ENCODE results near the gene RABGAP1L. TPM values are rescaled to one million over a fixed set of nuclear protein-coding genes. Genes with fewer than 3 reads are reported as not detected.

The RABGAP1L gene
- total RNA-seq, 2 donors from 2014 or later, result 148 to 174 TPM

DNA sequence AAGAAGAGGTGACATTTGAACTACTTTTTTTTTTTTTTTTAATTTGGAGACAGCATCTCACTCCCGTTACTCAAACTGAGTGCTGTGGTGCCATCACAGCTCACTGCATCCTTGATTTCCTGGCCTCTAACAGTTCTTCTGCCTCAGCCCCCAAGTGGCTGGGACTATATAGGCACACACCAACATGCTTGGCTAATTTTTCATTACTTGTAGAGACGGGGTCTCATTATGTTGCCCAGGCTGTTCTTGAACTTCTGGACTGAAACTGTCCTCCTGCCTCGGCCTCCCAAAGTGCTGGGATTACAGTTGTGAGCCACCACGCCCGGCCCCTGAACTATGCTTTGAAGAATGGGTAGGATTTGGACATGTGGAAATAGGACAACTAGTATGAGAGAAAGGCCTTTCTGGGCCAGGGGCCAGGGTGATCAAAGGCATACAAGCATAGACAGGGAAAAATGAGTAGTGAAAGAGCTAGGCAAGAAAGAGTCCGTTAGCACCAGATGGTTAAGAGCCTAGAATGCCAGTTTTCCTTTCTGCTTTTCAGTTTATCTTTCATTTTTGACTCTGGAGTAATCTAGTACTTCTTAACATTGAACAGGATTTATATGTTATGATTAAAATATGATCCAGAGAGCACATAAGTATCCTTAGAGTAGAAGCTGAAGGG is 6.3 kb downstream of the RABGAP1L start:
- TF ChIP-seq, protein P1, sequence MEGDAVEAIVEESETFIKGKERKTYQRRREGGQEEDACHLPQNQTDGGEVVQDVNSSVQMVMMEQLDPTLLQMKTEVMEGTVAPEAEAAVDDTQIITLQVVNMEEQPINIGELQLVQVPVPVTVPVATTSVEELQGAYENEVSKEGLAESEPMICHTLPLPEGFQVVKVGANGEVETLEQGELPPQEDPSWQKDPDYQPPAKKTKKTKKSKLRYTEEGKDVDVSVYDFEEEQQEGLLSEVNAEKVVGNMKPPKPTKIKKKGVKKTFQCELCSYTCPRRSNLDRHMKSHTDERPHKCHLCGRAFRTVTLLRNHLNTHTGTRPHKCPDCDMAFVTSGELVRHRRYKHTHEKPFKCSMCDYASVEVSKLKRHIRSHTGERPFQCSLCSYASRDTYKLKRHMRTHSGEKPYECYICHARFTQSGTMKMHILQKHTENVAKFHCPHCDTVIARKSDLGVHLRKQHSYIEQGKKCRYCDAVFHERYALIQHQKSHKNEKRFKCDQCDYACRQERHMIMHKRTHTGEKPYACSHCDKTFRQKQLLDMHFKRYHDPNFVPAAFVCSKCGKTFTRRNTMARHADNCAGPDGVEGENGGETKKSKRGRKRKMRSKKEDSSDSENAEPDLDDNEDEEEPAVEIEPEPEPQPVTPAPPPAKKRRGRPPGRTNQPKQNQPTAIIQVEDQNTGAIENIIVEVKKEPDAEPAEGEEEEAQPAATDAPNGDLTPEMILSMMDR (IDR thresholded peaks at IDR 0.05), result no peak
- Histone ChIP-seq H3K4me3 (no peak overlapping the region), H3K27ac (peak overlapping the region; percentile 73 to 97), H3K4me1 (peaks cover 0 to 33% of the 10 kb centered on the region in 2 donors), H3K36me3 (no peaks in the 10 kb centered on the region), H3K27me3 (no peaks in the 10 kb centered on the region), H3K9me3 (no peaks in the 10 kb centered on the region)
- DNase-seq (ENCODE audit: low spot score), result no peak

DNA sequence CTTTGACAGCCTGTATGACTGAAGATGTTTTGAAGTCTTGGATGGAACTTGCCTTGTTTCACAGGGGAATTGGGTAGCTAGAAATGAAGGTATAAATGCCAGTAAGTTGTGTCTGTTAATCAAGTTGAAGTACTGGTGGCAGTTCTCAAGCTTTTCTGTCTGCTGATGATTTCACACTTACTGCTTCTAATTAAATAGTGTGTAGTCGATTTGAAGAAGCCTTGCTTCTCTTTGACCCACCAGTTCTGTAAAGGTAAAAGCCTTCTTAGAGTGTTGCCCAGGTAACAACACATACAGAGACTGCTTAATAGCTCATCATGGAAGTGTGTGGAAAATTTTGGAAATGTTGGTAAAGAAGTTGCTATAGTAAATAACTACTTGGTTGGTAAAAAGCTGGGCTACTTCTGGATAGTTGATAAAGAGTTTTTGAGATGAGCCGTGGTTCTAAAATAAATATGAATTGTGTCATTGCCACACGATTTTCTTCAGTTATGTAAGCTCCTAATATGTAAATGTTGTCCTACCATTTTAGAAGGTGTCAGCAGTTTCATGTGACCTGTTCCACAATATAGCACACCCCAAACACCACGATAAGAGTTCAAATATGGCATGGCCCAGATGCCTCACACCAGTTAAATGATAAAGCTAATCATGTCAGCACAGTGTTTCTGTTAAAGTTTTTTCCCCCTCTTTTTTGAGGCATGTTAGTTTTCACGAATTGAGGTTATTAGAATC is 7.4 kb downstream of the RABGAP1L start:
- Histone ChIP-seq H3K27me3 (no peaks in the 10 kb centered on the region), H3K36me3 (no peaks in the 10 kb centered on the region), H3K9me3 (no peaks in the 10 kb centered on the region), H3K4me1 (peaks cover 0 to 32% of the 10 kb centered on the region in 2 donors), H3K4me3 (no peak overlapping the region), H3K27ac (peak overlapping the region; percentile 73 to 97)
- DNase-seq (ENCODE audit: low spot score), result no peak
- TF ChIP-seq, protein P1 (IDR thresholded peaks at IDR 0.05), result no peak

DNA sequence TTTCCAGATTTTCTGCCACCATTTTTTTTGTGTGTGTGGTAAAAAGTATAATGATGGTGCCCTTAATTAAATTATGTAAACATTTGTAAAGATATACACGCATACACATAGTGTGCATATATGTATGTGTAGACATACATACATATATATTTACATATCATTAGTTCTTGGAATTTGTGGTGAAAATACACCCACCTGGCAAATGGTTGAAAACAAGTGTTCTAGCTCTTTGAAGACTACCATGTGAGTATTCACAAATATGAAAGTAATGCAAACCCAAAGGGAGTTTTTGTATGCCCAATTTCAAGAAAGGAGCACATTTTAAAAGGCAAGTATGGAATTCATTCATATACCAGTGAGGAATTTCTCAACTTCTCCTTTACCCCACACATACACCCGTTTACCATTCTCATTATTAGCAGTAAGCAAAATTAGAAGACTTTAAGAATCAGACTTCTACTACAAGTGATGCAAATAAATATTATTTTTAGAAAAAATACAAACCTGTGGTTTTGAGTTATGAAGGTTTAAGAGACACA is 8.0 kb downstream of the RABGAP1L start:
- DNase-seq (ENCODE audit: low spot score), result no peak
- Histone ChIP-seq H3K4me1 (peaks cover 0 to 34% of the 10 kb centered on the region in 2 donors), H3K4me3 (no peak overlapping the region), H3K36me3 (no peaks in the 10 kb centered on the region), H3K27ac (peak overlapping the region; percentile 73 to 97), H3K27me3 (no peaks in the 10 kb centered on the region), H3K9me3 (no peaks in the 10 kb centered on the region)
- TF ChIP-seq, protein P1 (IDR thresholded peaks at IDR 0.05), result no peak

GRCh38 chr1:174169342-174169741 is 10.0 kb downstream of the RABGAP1L start:
- DNase-seq (ENCODE audit: low spot score), result no peak
- H3K4me1 ChIP-seq, result peaks cover 0 to 31% of the 10 kb centered on the region in 2 donors
- peak overlapping the region; percentile 54 to 97 for H3K27ac ChIP-seq
- H3K27me3 ChIP-seq, result no peaks in the 10 kb centered on the region
- H3K9me3 ChIP-seq, result no peaks in the 10 kb centered on the region
- no peak overlapping the region for H3K4me3 ChIP-seq
- no peaks in the 10 kb centered on the region for H3K36me3 ChIP-seq
- TF ChIP-seq, protein P1 (IDR thresholded peaks at IDR 0.05), result no peak

GRCh38 chr1:174171073-174171472 is 11.8 kb downstream of the RABGAP1L start:
- no peaks in the 10 kb centered on the region for H3K9me3 ChIP-seq
- H3K36me3 ChIP-seq, result no peaks in the 10 kb centered on the region
- peaks cover 0 to 26% of the 10 kb centered on the region in 2 donors for H3K4me1 ChIP-seq
- H3K27ac ChIP-seq, result peak overlapping the region in 1 of 2 donors; percentile 97
- no peaks in the 10 kb centered on the region for H3K27me3 ChIP-seq
- TF ChIP-seq, protein P1 (IDR thresholded peaks at IDR 0.05), result no peak
- no peak for DNase-seq (ENCODE audit: low spot score)
- no peak overlapping the region for H3K4me3 ChIP-seq
